Tibial artery (tissue), 4 donors: ENCODE results near the gene CNTNAP2.

Source experiments
- DNase-seq, 2 donors: peaks; one replicate each; pipeline ENCODE4 v3.0.0-alpha.2; 2019
- H3K27ac ChIP-seq, 2 donors: fragments of 200-600 bp; sonication (generic) in 1 of 2; 1 replicate in 1 of 2; 2 replicates in 1 of 2; pipeline ENCODE4 v1.5.1; 2018 to 2019; ENCODE audit warnings: mild to moderate bottlenecking in 1 of 2
- H3K27me3 ChIP-seq, 2 donors: fragments of 200-600 bp; sonication (generic) in 1 of 2; one replicate each; pipeline versions ENCODE4 v1.5.1 to v1.6.0; 2016 to 2019
- H3K36me3 ChIP-seq, 3 donors: fragments of 200-600 bp; sonication (generic) in 2 of 3; one replicate each; pipeline ENCODE4 v1.5.1; 2016 to 2019; ENCODE audit warnings: mild to moderate bottlenecking in 2 of 3
- H3K4me1 ChIP-seq, 4 donors: fragments of 200-600 bp; sonication (generic) in 2 of 4; 1 replicate in 3 of 4; 2 replicates in 1 of 4; pipeline ENCODE4 v1.5.1; 2016 to 2019
- H3K4me3 ChIP-seq, 2 donors: fragments of 200-600 bp; sonication (generic) in 1 of 2; 1 replicate in 1 of 2; 2 replicates in 1 of 2; pipeline ENCODE4 v1.5.1; 2018 to 2019; ENCODE audit warnings: mild to moderate bottlenecking in 2 of 2
- H3K9me3 ChIP-seq, 3 donors: fragments of 200-600 bp; sonication (generic) in 1 of 3; one replicate each; pipeline ENCODE4 v1.5.1; 2016 to 2019
- CTCF ChIP-seq, 2 experiments: fragments of 200-600 bp in 1 of 2; fragments of 450-650 bp in 1 of 2; IDR thresholded peaks; one replicate each; pipeline ENCODE4 v1.5.1; 2017 to 2019; ENCODE audit warnings: antibody characterized with exemption in 2 of 2, mild to moderate bottlenecking in 1 of 2, moderate library complexity in 1 of 2
- intact Hi-C: fragments of 100-400 bp; cut with DNase I; formaldehyde crosslinking; loops from one replicate; pipeline ENCODE4 v1.15.0; 2023; ENCODE audit warnings: low total_unique reads

Gene CNTNAP2

GRCh38 chr7:146702898-146703297 lies 586.3 kb downstream of the CNTNAP2 start:
- Histone ChIP-seq H3K27me3 (no peaks in the 10 kb centered on the region), H3K36me3 (no peaks in the 10 kb centered on the region), H3K27ac (no peak overlapping the region), H3K4me1 (no peaks in the 10 kb centered on the region), H3K4me3 (no peak overlapping the region), H3K9me3 (no peaks in the 10 kb centered on the region)
- no peak for TF ChIP-seq CTCF (IDR thresholded peaks at IDR 0.05)
- intact Hi-C loops = no loop called here
- no peak for DNase-seq

- no peak overlapping the region for H3K27ac ChIP-seq
- intact Hi-C loops = no loop called here
- H3K27me3 ChIP-seq = no peaks in the 10 kb centered on the region
- no peak for TF ChIP-seq CTCF (IDR thresholded peaks at IDR 0.05)
- H3K9me3 ChIP-seq = no peaks in the 10 kb centered on the region
- no peaks in the 10 kb centered on the region for H3K36me3 ChIP-seq
- no peaks in the 10 kb centered on the region for H3K4me1 ChIP-seq
- no peak overlapping the region for H3K4me3 ChIP-seq
- DNase-seq = no peak
Observed at GRCh38 chr7:146709451-146710027, 592.9 kb downstream of the CNTNAP2 start.

GRCh38 chr7:146713205-146713604 lies 596.6 kb downstream of the CNTNAP2 start:
- no peak for DNase-seq
- H3K4me1 ChIP-seq = no peaks in the 10 kb centered on the region
- intact Hi-C loops = no loop called here
- no peak overlapping the region for H3K27ac ChIP-seq
- H3K36me3 ChIP-seq = no peaks in the 10 kb centered on the region
- TF ChIP-seq CTCF (IDR thresholded peaks at IDR 0.05) = no peak
- H3K4me3 ChIP-seq = no peak overlapping the region
- no peaks in the 10 kb centered on the region for H3K9me3 ChIP-seq
- H3K27me3 ChIP-seq = no peaks in the 10 kb centered on the region

GRCh38 chr7:146713934-146714333 lies 597.3 kb downstream of the CNTNAP2 start:
- Histone ChIP-seq H3K9me3 (no peaks in the 10 kb centered on the region), H3K4me3 (no peak overlapping the region), H3K27me3 (no peaks in the 10 kb centered on the region), H3K4me1 (no peaks in the 10 kb centered on the region), H3K27ac (no peak overlapping the region), H3K36me3 (no peaks in the 10 kb centered on the region)
- no peak for TF ChIP-seq CTCF (IDR thresholded peaks at IDR 0.05)
- intact Hi-C loops = no loop called here
- no peak for DNase-seq

- no peaks in the 10 kb centered on the region for H3K27me3 ChIP-seq
- no peaks in the 10 kb centered on the region for H3K4me1 ChIP-seq
- no peaks in the 10 kb centered on the region for H3K36me3 ChIP-seq
- H3K27ac ChIP-seq = no peak overlapping the region
- H3K9me3 ChIP-seq = no peaks in the 10 kb centered on the region
- TF ChIP-seq CTCF (IDR thresholded peaks at IDR 0.05) = no peak
- intact Hi-C loops = no loop called here
- no peak overlapping the region for H3K4me3 ChIP-seq
- DNase-seq = no peak
Observed at GRCh38 chr7:146720195-146720594, 603.6 kb downstream of the CNTNAP2 start.

GRCh38 chr7:146722986-146723385 lies 606.4 kb downstream of the CNTNAP2 start:
- no peak overlapping the region for H3K4me3 ChIP-seq
- intact Hi-C loops = no loop called here
- no peaks in the 10 kb centered on the region for H3K4me1 ChIP-seq
- H3K27ac ChIP-seq = no peak overlapping the region
- DNase-seq = no peak
- H3K36me3 ChIP-seq = no peaks in the 10 kb centered on the region
- no peaks in the 10 kb centered on the region for H3K27me3 ChIP-seq
- TF ChIP-seq CTCF (IDR thresholded peaks at IDR 0.05) = no peak
- no peaks in the 10 kb centered on the region for H3K9me3 ChIP-seq
